ENCODE data around the gene TSPAN4. TPM values are rescaled to one million over a fixed set of nuclear protein-coding genes. Genes with fewer than 3 reads are reported as not detected.
A peak's percentile ranks its signal among the peaks of the same experiment; 100 is the strongest.

TSPAN4 gene
- total and polyA plus RNA-seq, 4 experiments from 2014 or later: 1.8 to 5.8 (median 4.4) TPM

DNA sequence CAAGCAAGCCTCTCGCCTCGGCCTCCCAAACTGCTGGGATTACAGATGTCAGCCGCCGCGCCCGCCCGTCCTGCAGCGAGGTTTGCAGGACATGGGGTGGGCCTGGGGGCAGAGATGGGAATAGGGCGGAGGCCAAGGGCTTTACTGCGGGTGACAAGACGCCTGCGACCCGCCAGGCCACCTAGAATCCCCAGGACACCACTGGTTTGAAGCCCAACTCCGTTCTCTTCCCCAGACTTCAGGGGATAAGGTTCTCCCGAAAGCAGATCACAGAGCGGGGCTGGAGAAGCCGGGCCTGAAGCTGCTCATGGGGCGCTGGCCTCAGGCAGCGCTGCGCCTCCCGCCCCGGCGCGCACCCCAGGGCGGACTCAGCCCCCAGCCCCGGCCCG lies 677 bp upstream of the TSPAN4 start:
- Mint-ChIP-seq H3K4me1 (peaks cover 4 to 35% (median 15%) of the 10 kb centered on the region in 4 donors), H3K27ac (peak overlapping the region; percentile 66 to 89 (median 84)), H3K36me3 (peaks cover 0 to 17% of the 10 kb centered on the region in 2 donors), H3K27me3 (peaks cover 0 to 2% of the 10 kb centered on the region in 2 donors), H3K9me3 (peaks cover 0 to 1% (median 0%) of the 10 kb centered on the region in 8 donors), H3K4me3 (peak overlapping the region; percentile 84 to 89 (median 86))
- Histone ChIP-seq H3K4me3 (ENCODE audit: low read length in 2 of 2) (peak overlapping the region; percentile 57 to 97), H3K27ac (ENCODE audit: low read depth, low read length) (peak overlapping the region; percentile 77), H3K36me3 (ENCODE audit: insufficient read depth, low read length) (peaks cover 13% of the 10 kb centered on the region), H3K9me3 (ENCODE audit: control insufficient read depth in 1 of 2, low read length in 2 of 2) (no peaks in the 10 kb centered on the region), H3K4me1 (ENCODE audit: insufficient read depth, low read length) (peaks cover 31% of the 10 kb centered on the region), H3K27me3 (ENCODE audit: insufficient read depth, low read length) (no peaks in the 10 kb centered on the region)
- intact Hi-C loops (cut with micrococcal nuclease): loop anchor here (1.0 to 2.0 kb wide), 3 partner anchors 23 to 85 kb away; partner anchors contain the start of gene RPLP2
- ChIA-PET POLR2A (ENCODE audit: partially characterized antibody) (interaction anchor here (1.1 to 5.2 kb wide), 7 partner anchors 10 to 336 kb away, joined by 3 to 67 read pairs (median 8); partner anchors contain the start of genes CD151, CHID1, PNPLA2 and RPLP2), CTCF (ENCODE audit: partially characterized antibody) (interaction anchor here (1.4 kb wide), 1 partner anchor 209 kb away, joined by 5 read pairs; no protein-coding TSS in a partner anchor)
- no peak for DNase-seq

GRCh38 chr11:843086-843734 lies 558 bp downstream of the TSPAN4 start:
- H3K27ac Mint-ChIP-seq: peak overlapping the region in 4 of 7 donors; percentile 35 to 80 (median 48)

DNA sequence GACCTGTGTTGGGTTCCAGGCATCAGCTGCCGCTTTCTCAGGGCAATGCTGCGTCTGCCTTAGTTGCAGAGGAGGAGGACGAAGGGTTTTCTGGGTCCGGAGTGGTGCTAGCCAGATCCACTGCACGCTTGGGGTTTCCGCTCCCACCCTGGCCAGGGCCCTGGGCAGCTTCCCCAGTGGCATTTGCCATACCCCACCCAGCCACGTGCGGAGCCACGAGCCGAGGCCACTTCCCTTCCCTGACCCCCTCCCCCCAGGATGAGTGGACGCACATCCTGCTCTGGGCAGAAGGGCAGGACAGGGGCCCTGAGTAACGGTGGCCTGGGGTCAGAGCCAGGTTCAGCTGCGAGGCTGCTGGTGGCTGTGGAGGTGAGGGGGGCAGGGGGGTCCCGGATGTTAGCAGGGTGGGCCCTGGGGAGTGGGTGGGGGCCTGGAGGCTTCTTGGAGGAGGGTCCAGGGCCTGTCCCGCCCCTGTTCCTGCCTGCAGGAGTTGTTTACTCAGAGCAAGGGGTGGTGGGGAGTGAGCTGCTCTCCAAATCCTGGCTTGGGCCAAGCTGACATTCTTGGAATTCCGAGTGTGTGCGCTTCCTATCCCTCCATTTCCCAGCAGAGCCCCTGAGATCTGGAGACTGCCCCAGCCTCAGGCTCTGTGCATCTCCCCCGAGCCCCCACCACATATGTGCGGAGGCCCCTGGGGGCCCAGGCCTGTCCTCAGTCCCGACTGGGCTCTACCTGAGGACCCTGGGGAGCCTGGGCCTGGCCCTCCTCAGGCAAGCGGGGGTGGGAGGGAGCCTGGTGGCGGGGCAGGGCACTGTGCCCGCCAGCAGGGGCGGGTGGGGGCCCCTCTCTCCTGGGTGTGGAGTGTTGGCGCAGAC lies 1.4 kb downstream of the TSPAN4 start:
- H3K27ac Mint-ChIP-seq: peak overlapping the region in 2 of 7 donors; percentile 35 to 54

More at GRCh38 chr11:843086-843734, 558 bp downstream of the TSPAN4 start:
- peak overlapping the region; percentile 6 to 97 for H3K4me3 ChIP-seq (ENCODE audit: low read length in 2 of 2)
- peaks cover 0 to 2% of the 10 kb centered on the region in 2 donors for H3K27me3 Mint-ChIP-seq
- H3K27me3 ChIP-seq (ENCODE audit: insufficient read depth, low read length): no peaks in the 10 kb centered on the region
- H3K4me1 ChIP-seq (ENCODE audit: insufficient read depth, low read length): peaks cover 31% of the 10 kb centered on the region
- peaks cover 0 to 14% of the 10 kb centered on the region in 2 donors for H3K36me3 Mint-ChIP-seq
- H3K9me3 ChIP-seq (ENCODE audit: control insufficient read depth in 1 of 2, low read length in 2 of 2): no peaks in the 10 kb centered on the region
- no peak for DNase-seq
- peaks cover 13% of the 10 kb centered on the region for H3K36me3 ChIP-seq (ENCODE audit: insufficient read depth, low read length)
- intact Hi-C loops (cut with micrococcal nuclease): loop anchor here (2.0 kb wide), 1 partner anchor 84 kb away; no protein-coding TSS in a partner anchor
- POLR2A ChIA-PET (ENCODE audit: partially characterized antibody): interaction anchor here (0.5 to 5.2 kb wide), 15 partner anchors 11 to 555 kb away, joined by 3 to 67 read pairs (median 4); partner anchors contain the start of genes CD151, CHID1, PHRF1 and PNPLA2
- CTCF ChIA-PET (ENCODE audit: partially characterized antibody): interaction anchor here (0.9 kb wide), 1 partner anchor 732 kb away, joined by 3 read pairs; no protein-coding TSS in a partner anchor
- H3K27ac ChIP-seq (ENCODE audit: low read depth, low read length): no peak overlapping the region
- H3K4me1 Mint-ChIP-seq: peaks cover 4 to 35% (median 15%) of the 10 kb centered on the region in 4 donors
- peak overlapping the region; percentile 62 to 78 (median 75) for H3K4me3 Mint-ChIP-seq
- peaks cover 0 to 1% (median 0%) of the 10 kb centered on the region in 8 donors for H3K9me3 Mint-ChIP-seq

DNA sequence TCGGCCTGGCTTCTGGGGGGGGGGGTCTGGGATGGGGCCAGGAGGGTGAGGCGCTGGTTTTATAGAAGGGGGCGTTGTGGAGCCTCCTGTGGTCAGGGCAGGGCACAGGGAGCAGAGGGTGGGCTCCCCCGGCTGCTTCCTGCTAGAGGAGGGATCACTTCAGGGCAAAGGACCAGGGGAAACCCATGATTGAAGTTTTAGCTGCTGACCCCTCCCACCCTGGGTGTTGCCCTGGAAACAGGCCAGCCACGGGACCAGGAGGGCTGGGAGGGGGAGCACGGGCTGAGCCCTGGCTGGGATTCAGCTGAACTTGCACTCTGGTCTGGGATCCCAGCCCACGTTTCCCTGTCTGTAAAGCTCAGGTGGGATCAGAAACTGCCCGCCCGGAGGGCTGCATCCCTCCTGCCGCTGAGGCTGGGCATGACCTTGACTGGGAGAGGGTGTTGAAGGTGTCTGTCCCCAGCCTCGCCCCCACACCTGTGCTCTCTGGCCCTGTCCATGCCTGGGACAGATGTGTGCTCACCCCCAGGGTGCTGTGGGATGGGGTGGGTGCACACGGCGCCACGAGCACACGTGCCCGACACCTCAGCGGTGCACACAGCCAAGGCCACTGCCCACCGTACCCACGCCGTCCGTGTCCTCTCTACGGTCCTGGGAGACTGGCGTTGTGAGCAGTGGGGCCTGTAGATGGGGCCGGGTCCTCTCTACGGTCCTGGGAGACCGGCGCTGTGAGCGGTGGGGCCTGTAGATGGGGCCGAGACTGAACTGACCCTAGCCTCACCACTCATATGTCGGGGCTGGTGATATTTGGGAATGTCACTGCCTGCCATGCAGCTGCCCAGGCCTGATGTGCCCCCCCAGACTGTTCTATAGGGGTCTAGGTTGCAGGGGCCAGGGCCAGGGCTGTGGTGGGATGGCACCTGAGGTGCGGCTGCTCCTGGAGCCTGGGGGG lies 2.3 kb downstream of the TSPAN4 start:
- H3K36me3 ChIP-seq (ENCODE audit: insufficient read depth, low read length): peaks cover 1% of the 10 kb centered on the region
- Mint-ChIP-seq H3K4me1 (peaks cover 6 to 38% (median 21%) of the 10 kb centered on the region in 4 donors), H3K36me3 (peaks cover 0 to 6% of the 10 kb centered on the region in 2 donors), H3K27ac (peak overlapping the region in 1 of 7 donors; percentile 21), H3K9me3 (peaks cover 0 to 1% (median 0%) of the 10 kb centered on the region in 8 donors), H3K4me3 (peak overlapping the region in 1 of 8 donors; percentile 46), H3K27me3 (peaks cover 2 to 4% of the 10 kb centered on the region in 2 donors)
- no peak for DNase-seq
- no peak overlapping the region for H3K27ac ChIP-seq (ENCODE audit: low read depth, low read length)
- CTCF ChIA-PET (ENCODE audit: partially characterized antibody): no interaction called here
- peaks cover 10% of the 10 kb centered on the region for H3K27me3 ChIP-seq (ENCODE audit: insufficient read depth, low read length)
- POLR2A ChIA-PET (ENCODE audit: partially characterized antibody): interaction anchor here (3.1 to 5.2 kb wide), 3 partner anchors 13 to 66 kb away, joined by 8 to 67 read pairs (median 57); partner anchors contain the start of genes CD151, CHID1 and PNPLA2
- intact Hi-C loops (cut with micrococcal nuclease): no loop called here
- H3K4me3 ChIP-seq (ENCODE audit: low read length in 2 of 2): no peak overlapping the region
- no peaks in the 10 kb centered on the region for H3K9me3 ChIP-seq (ENCODE audit: control insufficient read depth in 1 of 2, low read length in 2 of 2)
- H3K4me1 ChIP-seq (ENCODE audit: insufficient read depth, low read length): peaks cover 39% of the 10 kb centered on the region

More for the DNA sequence above, 1.4 kb downstream of the TSPAN4 start:
- Histone ChIP-seq H3K36me3 (ENCODE audit: insufficient read depth, low read length) (peaks cover 10% of the 10 kb centered on the region), H3K4me1 (ENCODE audit: insufficient read depth, low read length) (peaks cover 39% of the 10 kb centered on the region), H3K27ac (ENCODE audit: low read depth, low read length) (no peak overlapping the region), H3K27me3 (ENCODE audit: insufficient read depth, low read length) (peaks cover 8% of the 10 kb centered on the region), H3K9me3 (ENCODE audit: control insufficient read depth in 1 of 2, low read length in 2 of 2) (no peaks in the 10 kb centered on the region), H3K4me3 (ENCODE audit: low read length in 2 of 2) (no peak overlapping the region)
- peaks cover 6 to 39% (median 20%) of the 10 kb centered on the region in 4 donors for H3K4me1 Mint-ChIP-seq
- peak overlapping the region in 7 of 8 donors; percentile 62 to 78 (median 76) for H3K4me3 Mint-ChIP-seq
- intact Hi-C loops (cut with micrococcal nuclease): loop anchor here (2.0 kb wide), 1 partner anchor 83 kb away; no protein-coding TSS in a partner anchor
- H3K36me3 Mint-ChIP-seq: peaks cover 0 to 9% of the 10 kb centered on the region in 2 donors
- H3K9me3 Mint-ChIP-seq: peaks cover 0 to 1% (median 0%) of the 10 kb centered on the region in 8 donors
- DNase-seq: no peak
- ChIA-PET CTCF (ENCODE audit: partially characterized antibody) (no interaction called here), POLR2A (ENCODE audit: partially characterized antibody) (interaction anchor here (1.2 to 5.2 kb wide), 7 partner anchors 12 to 268 kb away, joined by 4 to 67 read pairs (median 8); partner anchors contain the start of genes CD151, CHID1, PHRF1 and PNPLA2)
- peaks cover 2 to 4% of the 10 kb centered on the region in 2 donors for H3K27me3 Mint-ChIP-seq

DNA sequence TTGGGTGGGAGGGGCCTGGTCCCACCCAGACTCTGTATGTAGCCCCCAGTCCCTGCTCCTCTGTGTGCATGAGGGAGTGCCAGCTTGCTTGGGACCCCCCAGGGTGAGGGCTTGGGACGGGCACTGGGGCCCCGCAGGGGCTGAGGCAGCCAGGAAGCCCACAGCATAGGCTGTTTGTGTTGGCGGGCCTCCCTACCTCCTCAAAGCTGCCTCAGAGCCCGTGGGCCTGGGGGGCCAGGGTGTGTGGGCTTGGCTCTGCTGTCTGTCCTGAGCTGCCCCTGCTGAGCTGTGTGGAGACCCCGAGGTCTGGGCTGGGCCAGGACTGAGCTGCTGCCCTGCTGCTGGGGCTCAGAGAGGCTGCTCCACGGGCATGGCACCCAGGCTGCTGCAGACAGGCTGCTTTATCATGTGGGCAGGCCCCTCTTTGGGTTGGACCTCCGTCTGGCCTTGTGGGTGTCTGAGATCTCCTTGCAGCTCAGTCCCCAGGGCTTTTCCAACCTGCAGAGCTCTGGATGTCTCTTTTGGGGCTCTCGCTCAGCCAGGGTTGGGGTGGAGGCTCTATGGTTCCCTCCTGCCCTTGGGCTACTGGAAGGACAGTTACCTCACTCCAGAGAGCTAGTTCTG lies 3.3 kb downstream of the TSPAN4 start:
- Histone ChIP-seq H3K9me3 (ENCODE audit: control insufficient read depth in 1 of 2, low read length in 2 of 2) (no peaks in the 10 kb centered on the region), H3K27ac (ENCODE audit: low read depth, low read length) (no peak overlapping the region), H3K4me3 (ENCODE audit: low read length in 2 of 2) (no peak overlapping the region), H3K4me1 (ENCODE audit: insufficient read depth, low read length) (peaks cover 28% of the 10 kb centered on the region), H3K36me3 (ENCODE audit: insufficient read depth, low read length) (no peaks in the 10 kb centered on the region), H3K27me3 (ENCODE audit: insufficient read depth, low read length) (peaks cover 10% of the 10 kb centered on the region)
- ChIA-PET CTCF (ENCODE audit: partially characterized antibody) (interaction anchor here (4.1 kb wide), 1 partner anchor 205 kb away, joined by 35 read pairs; no protein-coding TSS in a partner anchor), POLR2A (ENCODE audit: partially characterized antibody) (interaction anchor here (1.2 kb wide), 1 partner anchor 26 kb away, joined by 5 read pairs; no protein-coding TSS in a partner anchor)
- Mint-ChIP-seq H3K27ac (peak overlapping the region in 1 of 7 donors; percentile 32), H3K27me3 (peaks cover 2 to 4% of the 10 kb centered on the region in 2 donors), H3K36me3 (peaks cover 0 to 3% of the 10 kb centered on the region in 2 donors), H3K4me3 (peak overlapping the region in 1 of 8 donors; percentile 35), H3K4me1 (peaks cover 4 to 28% (median 12%) of the 10 kb centered on the region in 4 donors), H3K9me3 (no peaks in the 10 kb centered on the region)
- intact Hi-C loops (cut with micrococcal nuclease): no loop called here
- DNase-seq: no peak
